Liver (tissue), 9 donors: Measurements from ENCODE around the gene ADAMTS1. TPM values are rescaled to one million over a fixed set of nuclear protein-coding genes. Genes with fewer than 3 reads are reported as not detected.

ENCODE experiments used
- DNase-seq: peaks from one replicate; pipeline ENCODE4 v3.0.0-alpha.2; 2017; ENCODE audit warnings: low spot score
- H3K27ac ChIP-seq, 2 donors: one replicate each; pipeline ENCODE4 v1.7.0; 2013; ENCODE audit warnings: inconsistent platforms in 2 of 2, low read length in 2 of 2, control low read depth in 1 of 2, low read depth in 1 of 2, mild to moderate bottlenecking in 1 of 2
- H3K27me3 ChIP-seq, 4 donors: one replicate each; pipeline versions ENCODE4 v1.6.1 to v1.7.0; 2013; ENCODE audit warnings: low read length in 3 of 4, inconsistent platforms in 1 of 4, mild to moderate bottlenecking in 1 of 4, moderate library complexity in 1 of 4; ENCODE audit not compliant: control insufficient read depth in 4 of 4, insufficient read depth in 4 of 4
- H3K36me3 ChIP-seq, 4 donors: one replicate each; pipeline versions ENCODE4 v1.6.1 to v1.7.0; 2013; ENCODE audit warnings: low read length in 3 of 4, mild to moderate bottlenecking in 3 of 4, low read depth in 1 of 4, moderate library complexity in 1 of 4; ENCODE audit not compliant: control insufficient read depth in 4 of 4, insufficient read depth in 3 of 4
- H3K4me1 ChIP-seq, 4 donors: one replicate each; pipeline versions ENCODE4 v1.6.1 to v1.7.0; 2013; ENCODE audit warnings: low read length in 3 of 4, mild to moderate bottlenecking in 3 of 4, moderate library complexity in 1 of 4; ENCODE audit not compliant: control insufficient read depth in 4 of 4, insufficient read depth in 4 of 4
- H3K4me3 ChIP-seq, 3 donors: one replicate each; pipeline versions ENCODE4 v1.6.1 to v1.7.0; 2013; ENCODE audit warnings: low read length in 3 of 3, control low read depth in 1 of 3, low read depth in 1 of 3, mild to moderate bottlenecking in 1 of 3
- H3K9ac ChIP-seq, 2 donors: one replicate each; pipeline ENCODE4 v1.7.0; 2013; ENCODE audit warnings: low read length in 2 of 2, mild to moderate bottlenecking in 2 of 2, moderate library complexity in 2 of 2, control low read depth in 1 of 2, low read depth in 1 of 2
- H3K9me3 ChIP-seq, 4 donors: one replicate each; pipeline versions ENCODE4 v1.6.1 to v1.7.0; 2013; ENCODE audit warnings: low read length in 3 of 4; ENCODE audit not compliant: control insufficient read depth in 4 of 4
- EGR1 ChIP-seq, 2 donors: IDR thresholded peaks; 2 replicates each; pipeline ENCODE4 v1.6.1; 2016 to 2018; ENCODE audit warnings: antibody characterized with exemption in 2 of 2, low read depth in 2 of 2
- FOXA1 ChIP-seq: IDR thresholded peaks from 2 replicates; pipeline ENCODE4 v1.6.1; 2016; ENCODE audit warnings: antibody characterized with exemption
- FOXA2 ChIP-seq: IDR thresholded peaks from 2 replicates; pipeline ENCODE4 v1.6.1; 2016; ENCODE audit warnings: antibody characterized with exemption
- GABPA ChIP-seq, 2 donors: IDR thresholded peaks in 1 of 2; conservative IDR thresholded peaks in 1 of 2; 2 replicates each; pipeline ENCODE4 v1.6.1; 2016; ENCODE audit warnings: antibody characterized with exemption in 2 of 2, mild to moderate bottlenecking in 1 of 2, moderate library complexity in 1 of 2
- HNF4A ChIP-seq, 2 donors: conservative IDR thresholded peaks; 2 replicates each; pipeline ENCODE4 v1.6.1; 2016; ENCODE audit warnings: antibody characterized with exemption in 2 of 2, mild to moderate bottlenecking in 2 of 2
- HNF4G ChIP-seq: IDR thresholded peaks from 2 replicates; pipeline ENCODE4 v1.6.1; 2016; ENCODE audit warnings: antibody characterized with exemption
- JUND ChIP-seq, 2 donors: IDR thresholded peaks; 2 replicates each; pipeline ENCODE4 v1.6.1; 2016; ENCODE audit warnings: antibody characterized with exemption in 2 of 2
- NR2F2 ChIP-seq: IDR thresholded peaks from 2 replicates; pipeline ENCODE4 v1.6.1; 2016; ENCODE audit warnings: antibody characterized with exemption
- RAD21 ChIP-seq, 2 donors: IDR thresholded peaks; 2 replicates each; pipeline ENCODE4 v1.6.1; 2016; ENCODE audit warnings: antibody characterized with exemption in 2 of 2, mild to moderate bottlenecking in 2 of 2
- RXRA ChIP-seq, 2 donors: IDR thresholded peaks; 2 replicates each; pipeline ENCODE4 v1.6.1; 2017 to 2018; ENCODE audit warnings: antibody characterized with exemption in 2 of 2, mild to moderate bottlenecking in 1 of 2
- SP1 ChIP-seq: IDR thresholded peaks from 2 replicates; pipeline ENCODE4 v1.6.1; 2018; ENCODE audit warnings: antibody characterized with exemption, mild to moderate bottlenecking
- TAF1 ChIP-seq: conservative IDR thresholded peaks from 2 replicates; pipeline ENCODE4 v1.6.1; 2016; ENCODE audit warnings: antibody characterized with exemption, mild to moderate bottlenecking
- YY1 ChIP-seq: IDR thresholded peaks from 2 replicates; pipeline ENCODE4 v1.6.1; 2016; ENCODE audit warnings: antibody characterized with exemption, mild to moderate bottlenecking
- WGBS: extraction: QIAGEN DNeasy Blood & Tissue Kit; methylation state at CpG from one replicate; pipeline ENCODE4 v1.1.7; 2013; 5-methylcytosine and 5-hydroxymethylcytosine counted together
- polyA plus RNA-seq, 2 donors: library from polyadenylated mRNA; stranded (reverse) in 1 of 2; unstranded in 1 of 2; fragments of 200-250 nt in 1 of 2; fragments of >200 nt in 1 of 2; fragmentation: Nextera tagmentation in 1 of 2; extraction: Ambion mirVana in 1 of 2; gene quantifications; one replicate each; pipeline versions ENCODE4 v1.2.1 to v1.2.3, GENCODE V29; 2013 to 2015
- total RNA-seq, 2 donors: library from RNA; depleted of rRNA; stranded (reverse); fragments of >200 nt; gene quantifications; one replicate each; pipeline ENCODE4 v1.2.3, GENCODE V29; 2014
- TF ChIP-seq, protein P1 (sequence below): fragments of 150-350 bp; IDR thresholded peaks from 2 replicates; pipeline ENCODE4 v1.5.1; 2017; ENCODE audit warnings: improper control_type of control experiment, low read depth, low read length; ENCODE audit not compliant: missing input control
- TF ChIP-seq, protein P2 (sequence below): IDR thresholded peaks from 2 replicates; pipeline ENCODE4 v1.6.1; 2016; ENCODE audit warnings: antibody characterized with exemption, mild to moderate bottlenecking
- TF ChIP-seq, protein P3 (sequence below): IDR thresholded peaks from 2 replicates; pipeline ENCODE4 v1.6.1; 2016; ENCODE audit warnings: antibody characterized with exemption
- TF ChIP-seq, protein P4 (sequence below): IDR thresholded peaks from 2 replicates; pipeline ENCODE4 v1.6.1; 2016; ENCODE audit warnings: antibody characterized with exemption
- donor health status: healthy.
- donor health status: healthy.
- donor health status: healthy.
- donor health status: healthy.
- donor health status: healthy.

Gene ADAMTS1
- total and polyA plus RNA-seq, 4 donors = 3.3 to 23.1 (median 10.7) TPM

DNA sequence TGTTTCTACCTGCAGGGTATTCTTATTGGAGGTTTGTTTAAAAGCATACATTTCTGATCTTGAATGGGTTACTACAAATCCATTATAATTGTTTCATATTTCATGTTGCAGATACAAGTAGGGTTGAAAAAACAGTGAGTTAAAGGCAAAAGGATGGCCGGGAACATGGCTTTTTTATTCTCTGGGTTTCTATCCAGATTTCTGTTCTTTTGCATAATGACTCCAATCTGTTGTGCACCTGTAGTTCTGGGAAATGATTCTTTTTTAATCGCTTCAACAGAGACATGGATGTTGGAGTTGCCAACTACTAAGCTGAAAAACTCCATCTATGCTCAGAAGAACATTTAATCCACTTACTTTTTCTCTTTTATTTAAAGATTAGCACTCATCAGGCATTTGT is 2.7 kb upstream of the ADAMTS1 start:
- 57% methylated on average over 2 of the region's 2 CpGs for WGBS
- no peak overlapping the region for H3K4me3 ChIP-seq
- peaks cover 5 to 42% (median 29%) of the 10 kb centered on the region in 4 donors for H3K4me1 ChIP-seq
- no peak for DNase-seq
- no peaks in the 10 kb centered on the region for H3K9me3 ChIP-seq
- no peak overlapping the region for H3K27ac ChIP-seq
- H3K36me3 ChIP-seq = no peaks in the 10 kb centered on the region
- peaks cover 0 to 7% (median 0%) of the 10 kb centered on the region in 4 donors for H3K27me3 ChIP-seq
- no peak for TF ChIP-seq YY1
- TF ChIP-seq FOXA2 = no peak
- TF ChIP-seq TAF1 = no peak
- TF ChIP-seq, protein P1, sequence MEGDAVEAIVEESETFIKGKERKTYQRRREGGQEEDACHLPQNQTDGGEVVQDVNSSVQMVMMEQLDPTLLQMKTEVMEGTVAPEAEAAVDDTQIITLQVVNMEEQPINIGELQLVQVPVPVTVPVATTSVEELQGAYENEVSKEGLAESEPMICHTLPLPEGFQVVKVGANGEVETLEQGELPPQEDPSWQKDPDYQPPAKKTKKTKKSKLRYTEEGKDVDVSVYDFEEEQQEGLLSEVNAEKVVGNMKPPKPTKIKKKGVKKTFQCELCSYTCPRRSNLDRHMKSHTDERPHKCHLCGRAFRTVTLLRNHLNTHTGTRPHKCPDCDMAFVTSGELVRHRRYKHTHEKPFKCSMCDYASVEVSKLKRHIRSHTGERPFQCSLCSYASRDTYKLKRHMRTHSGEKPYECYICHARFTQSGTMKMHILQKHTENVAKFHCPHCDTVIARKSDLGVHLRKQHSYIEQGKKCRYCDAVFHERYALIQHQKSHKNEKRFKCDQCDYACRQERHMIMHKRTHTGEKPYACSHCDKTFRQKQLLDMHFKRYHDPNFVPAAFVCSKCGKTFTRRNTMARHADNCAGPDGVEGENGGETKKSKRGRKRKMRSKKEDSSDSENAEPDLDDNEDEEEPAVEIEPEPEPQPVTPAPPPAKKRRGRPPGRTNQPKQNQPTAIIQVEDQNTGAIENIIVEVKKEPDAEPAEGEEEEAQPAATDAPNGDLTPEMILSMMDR = no peak
- TF ChIP-seq, protein P2, sequence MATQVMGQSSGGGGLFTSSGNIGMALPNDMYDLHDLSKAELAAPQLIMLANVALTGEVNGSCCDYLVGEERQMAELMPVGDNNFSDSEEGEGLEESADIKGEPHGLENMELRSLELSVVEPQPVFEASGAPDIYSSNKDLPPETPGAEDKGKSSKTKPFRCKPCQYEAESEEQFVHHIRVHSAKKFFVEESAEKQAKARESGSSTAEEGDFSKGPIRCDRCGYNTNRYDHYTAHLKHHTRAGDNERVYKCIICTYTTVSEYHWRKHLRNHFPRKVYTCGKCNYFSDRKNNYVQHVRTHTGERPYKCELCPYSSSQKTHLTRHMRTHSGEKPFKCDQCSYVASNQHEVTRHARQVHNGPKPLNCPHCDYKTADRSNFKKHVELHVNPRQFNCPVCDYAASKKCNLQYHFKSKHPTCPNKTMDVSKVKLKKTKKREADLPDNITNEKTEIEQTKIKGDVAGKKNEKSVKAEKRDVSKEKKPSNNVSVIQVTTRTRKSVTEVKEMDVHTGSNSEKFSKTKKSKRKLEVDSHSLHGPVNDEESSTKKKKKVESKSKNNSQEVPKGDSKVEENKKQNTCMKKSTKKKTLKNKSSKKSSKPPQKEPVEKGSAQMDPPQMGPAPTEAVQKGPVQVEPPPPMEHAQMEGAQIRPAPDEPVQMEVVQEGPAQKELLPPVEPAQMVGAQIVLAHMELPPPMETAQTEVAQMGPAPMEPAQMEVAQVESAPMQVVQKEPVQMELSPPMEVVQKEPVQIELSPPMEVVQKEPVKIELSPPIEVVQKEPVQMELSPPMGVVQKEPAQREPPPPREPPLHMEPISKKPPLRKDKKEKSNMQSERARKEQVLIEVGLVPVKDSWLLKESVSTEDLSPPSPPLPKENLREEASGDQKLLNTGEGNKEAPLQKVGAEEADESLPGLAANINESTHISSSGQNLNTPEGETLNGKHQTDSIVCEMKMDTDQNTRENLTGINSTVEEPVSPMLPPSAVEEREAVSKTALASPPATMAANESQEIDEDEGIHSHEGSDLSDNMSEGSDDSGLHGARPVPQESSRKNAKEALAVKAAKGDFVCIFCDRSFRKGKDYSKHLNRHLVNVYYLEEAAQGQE = no peak
- TF ChIP-seq SP1 = no peak
- no peak for TF ChIP-seq GABPA (IDR thresholded peaks at IDR 0.05 in 1 of 2, conservative IDR thresholded peaks at IDR 0.05 in 1 of 2)
- no peak for TF ChIP-seq RXRA (IDR thresholded peaks at IDR 0.05)
- H3K9ac ChIP-seq = no peak overlapping the region

DNA sequence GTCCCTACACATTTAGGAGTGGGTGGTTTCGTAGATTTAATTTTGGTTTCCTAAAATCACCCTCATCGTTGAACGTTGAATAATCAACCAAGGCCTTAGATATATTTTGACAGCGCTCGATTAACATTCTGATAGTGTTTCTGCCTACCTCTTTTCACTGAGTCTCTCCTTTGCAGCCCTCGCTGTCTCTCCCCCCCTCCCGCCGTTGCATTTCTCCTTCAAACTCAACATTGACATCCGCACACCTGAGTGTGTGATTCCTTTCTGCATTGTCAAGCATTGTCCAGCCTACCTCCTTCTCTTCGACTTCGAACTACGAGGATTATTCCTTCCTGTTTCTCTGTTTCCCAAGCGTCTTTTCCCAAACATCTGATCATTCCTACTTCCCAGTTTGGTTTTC is 1.8 kb upstream of the ADAMTS1 start:
- Histone ChIP-seq H3K27me3 (peaks cover 0 to 7% (median 0%) of the 10 kb centered on the region in 4 donors), H3K9ac (peak overlapping the region in 1 of 2 donors; percentile 47), H3K9me3 (no peaks in the 10 kb centered on the region), H3K4me1 (peaks cover 5 to 42% (median 29%) of the 10 kb centered on the region in 4 donors), H3K36me3 (peaks cover 0 to 2% (median 0%) of the 10 kb centered on the region in 4 donors), H3K27ac (peak overlapping the region; percentile 80 to 90), H3K4me3 (peak overlapping the region; percentile 21 to 72 (median 72))
- TF ChIP-seq, protein P2 = no peak
- no peak for TF ChIP-seq FOXA2
- TF ChIP-seq TAF1 = no peak
- TF ChIP-seq, protein P1 = no peak
- no peak for TF ChIP-seq HNF4G
- no peak for TF ChIP-seq FOXA1
- TF ChIP-seq, protein P3, sequence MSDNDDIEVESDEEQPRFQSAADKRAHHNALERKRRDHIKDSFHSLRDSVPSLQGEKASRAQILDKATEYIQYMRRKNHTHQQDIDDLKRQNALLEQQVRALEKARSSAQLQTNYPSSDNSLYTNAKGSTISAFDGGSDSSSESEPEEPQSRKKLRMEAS = no peak
- TF ChIP-seq EGR1 (IDR thresholded peaks at IDR 0.05; ENCODE audit: low read depth in 2 of 2) = no peak
- no peak for TF ChIP-seq YY1
- TF ChIP-seq GABPA (IDR thresholded peaks at IDR 0.05 in 1 of 2, conservative IDR thresholded peaks at IDR 0.05 in 1 of 2) = no peak
- no peak for TF ChIP-seq NR2F2
- TF ChIP-seq HNF4A (conservative IDR thresholded peaks at IDR 0.05) = no peak
- TF ChIP-seq JUND (IDR thresholded peaks at IDR 0.05) = no peak
- TF ChIP-seq RXRA (IDR thresholded peaks at IDR 0.05) = no peak
- TF ChIP-seq RAD21 (IDR thresholded peaks at IDR 0.05) = no peak
- TF ChIP-seq, protein P4, sequence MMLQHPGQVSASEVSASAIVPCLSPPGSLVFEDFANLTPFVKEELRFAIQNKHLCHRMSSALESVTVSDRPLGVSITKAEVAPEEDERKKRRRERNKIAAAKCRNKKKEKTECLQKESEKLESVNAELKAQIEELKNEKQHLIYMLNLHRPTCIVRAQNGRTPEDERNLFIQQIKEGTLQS = no peak
- 25% methylated on average over 13 of the region's 13 CpGs for WGBS
- DNase-seq = no peak
